Measurements from ENCODE around the gene TEX2. TPM values are rescaled to one million over a fixed set of nuclear protein-coding genes. Genes with fewer than 3 reads are reported as not detected.

TEX2 gene
- total RNA-seq, 1 experiment from 2014 or later = 22.6 TPM

GRCh38 chr17:64115822-64116534 lies 147.1 kb downstream of the TEX2 start:
- peak; percentile 70 for DNase-seq (ENCODE audit: low read depth)

GRCh38 chr17:64115043-64115698 lies 147.9 kb downstream of the TEX2 start:
- no peak for DNase-seq (ENCODE audit: low read depth)

GRCh38 chr17:64113006-64113405 lies 150.1 kb downstream of the TEX2 start:
- DNase-seq (ENCODE audit: low read depth) = no peak

- DNase-seq (ENCODE audit: low read depth) = no peak
These were observed 151.2 kb downstream of the TEX2 start for GRCh38 chr17:64111831-64112230.

GRCh38 chr17:64110379-64111152 lies 152.5 kb downstream of the TEX2 start:
- no peak for DNase-seq (ENCODE audit: low read depth)

GRCh38 chr17:64109400-64109799 lies 153.7 kb downstream of the TEX2 start:
- DNase-seq (ENCODE audit: low read depth) = no peak

- DNase-seq (ENCODE audit: low read depth) = no peak
These were observed 155.4 kb downstream of the TEX2 start for GRCh38 chr17:64107500-64108236.

GRCh38 chr17:64106918-64107317 lies 156.1 kb downstream of the TEX2 start:
- no peak for DNase-seq (ENCODE audit: low read depth)

- peak; percentile 81 for DNase-seq (ENCODE audit: low read depth)
These were observed 159.4 kb downstream of the TEX2 start for GRCh38 chr17:64103391-64104364.

- DNase-seq (ENCODE audit: low read depth) = no peak
These were observed 160.3 kb downstream of the TEX2 start for GRCh38 chr17:64102627-64103390.

GRCh38 chr17:64099543-64099942 lies 163.5 kb downstream of the TEX2 start:
- DNase-seq (ENCODE audit: low read depth) = no peak

Other genes starting within 250 kb of the TEX2 start
- 0.84 and 1.0 TPM in 2 replicates for gene ICAM2, start 242.6 kb downstream of the TEX2 start, total RNA-seq (2014; rRNA removed; shearing (Covaris generic))
- gene ERN1, start 133.1 kb downstream of the TEX2 start, total RNA-seq (2014; rRNA removed; shearing (Covaris generic)) = 0.98 and 1.5 TPM in 2 replicates
- gene PECAM1, start 127.6 kb upstream of the TEX2 start, total RNA-seq (2014; rRNA removed; shearing (Covaris generic)) = 0.05 and 0.22 TPM in 2 replicates
- gene MILR1, start 185.9 kb upstream of the TEX2 start, total RNA-seq (2014; rRNA removed; shearing (Covaris generic)) = 2.7 and 6.3 TPM in 2 replicates
- gene POLG2, start 233.8 kb upstream of the TEX2 start, total RNA-seq (2014; rRNA removed; shearing (Covaris generic)) = 7.7 and 7.9 TPM in 2 replicates
- gene DDX5, start 243.0 kb upstream of the TEX2 start, total RNA-seq (2014; rRNA removed; shearing (Covaris generic)) = 245 and 267 TPM in 2 replicates
- 8.2 and 14.0 TPM in 2 replicates for gene CEP95, start 243.7 kb upstream of the TEX2 start, total RNA-seq (2014; rRNA removed; shearing (Covaris generic))

Data from M059J (cell line).